Activated CD8-positive, alpha-beta memory T cell treated with anti-CD3 and anti-CD28 coated beads for 24 hours (primary cell): ENCODE results near the gene CFH.
"Not testable (repeated sequence)": the region's sequence is repeated elsewhere in the genome, so short reads cannot be mapped to it uniquely, and the experiment has no call there.

Experiments
- DNase-seq: peaks from one replicate; pipeline ENCODE4 v3.0.0-alpha.2; 2020

The CFH gene

GRCh38 chr1:196773713-196774112, 121.9 kb downstream of the CFH start:
- DNase-seq: no peak

GRCh38 chr1:196774175-196774574, 122.3 kb downstream of the CFH start:
- no peak for DNase-seq

DNA sequence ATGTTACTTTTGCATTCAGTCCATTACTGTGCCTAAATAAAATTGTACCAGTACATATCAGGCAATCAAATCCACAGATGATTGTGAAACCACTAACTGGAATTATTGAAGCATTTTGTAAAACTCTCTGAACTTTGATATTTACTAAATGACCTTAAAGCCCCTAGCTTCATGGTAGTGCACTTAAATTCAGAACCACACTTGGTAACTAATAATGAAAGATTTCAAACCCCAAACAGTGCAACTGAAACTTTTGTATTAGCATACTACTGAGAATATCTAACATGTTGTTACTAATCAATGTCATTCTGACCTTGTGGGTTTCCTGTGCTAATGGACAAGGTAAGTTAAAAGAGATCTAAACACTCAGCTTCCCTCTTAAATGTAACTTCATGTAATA, 122.8 kb downstream of the CFH start, which contains the start of gene CFHR3:
TSS of gene CFHR3 (plus strand) at position 238 of the 400 bp plus-strand sequence. CDS start at position 285, 47 bp downstream.
- no peak for DNase-seq

GRCh38 chr1:196777603-196778002, 125.8 kb downstream of the CFH start:
- DNase-seq: no peak

DNA sequence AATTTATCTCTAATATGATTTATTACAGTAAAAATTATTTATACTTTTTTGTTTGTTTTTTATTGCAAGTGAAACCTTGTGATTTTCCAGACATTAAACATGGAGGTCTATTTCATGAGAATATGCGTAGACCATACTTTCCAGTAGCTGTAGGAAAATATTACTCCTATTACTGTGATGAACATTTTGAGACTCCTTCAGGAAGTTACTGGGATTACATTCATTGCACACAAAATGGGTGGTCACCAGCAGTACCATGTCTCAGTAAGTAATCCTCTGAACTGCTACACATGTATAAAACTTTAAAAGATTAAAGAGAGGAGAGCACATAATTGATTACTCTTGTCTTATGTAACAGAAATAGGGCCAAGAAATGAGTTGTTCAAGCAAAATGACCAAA, 127.2 kb downstream of the CFH start:
- DNase-seq: no peak

DNA sequence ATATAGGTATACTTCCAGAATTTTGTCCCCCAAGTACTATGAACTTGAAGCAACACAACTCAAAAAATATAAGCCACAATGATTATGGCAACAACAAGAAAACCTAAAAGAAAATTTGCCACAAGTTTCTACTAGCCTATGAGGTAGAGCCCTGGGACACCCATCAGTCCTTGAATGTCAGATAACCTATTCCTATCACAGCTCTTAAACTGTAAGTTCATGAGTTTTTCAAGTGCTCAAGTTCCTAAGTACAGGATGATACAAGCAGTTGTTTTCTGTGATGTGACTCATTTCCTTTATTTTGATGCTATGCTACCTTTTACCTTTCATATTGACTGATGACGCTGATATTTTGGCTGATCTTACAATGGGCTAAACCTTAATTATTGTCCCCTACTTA, 139.4 kb downstream of the CFH start:
- DNase-seq: not testable (repeated sequence)

GRCh38 chr1:196794103-196794502, 142.3 kb downstream of the CFH start:
- not testable (repeated sequence) for DNase-seq
